Small intestine (tissue), 16 donors: ENCODE measurements around the gene COX17. TPM values are rescaled to one million over a fixed set of nuclear protein-coding genes. Genes with fewer than 3 reads are reported as not detected.
A peak's percentile ranks its signal among the peaks of the same experiment; 100 is the strongest.

Experiments used
- DNase-seq, 2 donors: peaks; one replicate each; pipeline versions ENCODE4 v3.0.0 to v3.0.0-alpha.2; 2013
- FAIRE-seq: peaks from 2 replicates; lab custom pipeline; 2012; peaks lifted over from hg19 to GRCh38; lab: Jason Lieb, UNC
- H3K27ac ChIP-seq, 3 donors: one replicate each; pipeline ENCODE4 v1.5.1; 2013; ENCODE audit warnings: low read length in 2 of 3, mild to moderate bottlenecking in 2 of 3, control low read depth in 1 of 3, inconsistent platforms in 1 of 3, low read depth in 1 of 3, moderate library complexity in 1 of 3
- H3K27me3 ChIP-seq, 3 donors: one replicate each; pipeline ENCODE4 v1.6.1; 2013; ENCODE audit warnings: low read length in 3 of 3, inconsistent platforms in 1 of 3; ENCODE audit not compliant: control insufficient read depth in 3 of 3, insufficient read depth in 3 of 3
- H3K36me3 ChIP-seq, 3 donors: one replicate each; pipeline ENCODE4 v1.6.1; 2013; ENCODE audit warnings: low read length in 3 of 3, inconsistent platforms in 1 of 3, low read depth in 1 of 3, mild to moderate bottlenecking in 1 of 3, moderate library complexity in 1 of 3; ENCODE audit not compliant: control insufficient read depth in 3 of 3, insufficient read depth in 2 of 3
- H3K4me1 ChIP-seq, 3 donors: one replicate each; pipeline ENCODE4 v1.6.1; 2013; ENCODE audit warnings: low read length in 2 of 3, inconsistent platforms in 1 of 3, low read depth in 1 of 3, mild to moderate bottlenecking in 1 of 3, moderate library complexity in 1 of 3; ENCODE audit not compliant: control insufficient read depth in 3 of 3, insufficient read depth in 2 of 3
- H3K4me3 ChIP-seq, 3 donors: one replicate each; pipeline ENCODE4 v1.5.1; 2013; ENCODE audit warnings: low read length in 3 of 3, control low read depth in 1 of 3, inconsistent platforms in 1 of 3, low read depth in 1 of 3, mild to moderate bottlenecking in 1 of 3, moderate library complexity in 1 of 3
- H3K9me3 ChIP-seq, 2 donors: one replicate each; pipeline ENCODE4 v1.6.1; 2013; ENCODE audit warnings: low read depth in 1 of 2, low read length in 1 of 2; ENCODE audit not compliant: control insufficient read depth in 2 of 2, insufficient read depth in 1 of 2
- WGBS, 3 donors: extraction: QIAGEN DNeasy Blood & Tissue Kit; methylation state at CpG; one replicate each; pipeline ENCODE4 v1.1.7; 2013; 5-methylcytosine and 5-hydroxymethylcytosine counted together
- long read RNA-seq, 10 donors: transcript quantifications; one replicate each; lab custom pipeline, GENCODE V29; 2026
- polyA plus RNA-seq, 4 donors: library from polyadenylated mRNA; stranded (reverse) in 3 of 4; unstranded in 1 of 4; fragments of 200-250 nt in 3 of 4; fragments of 120-200 nt in 1 of 4; gene quantifications; one replicate each; pipeline versions ENCODE4 v1.2.1 to v1.2.3, GENCODE V29; 2013
- donor health status: healthy with polysubstance abuse.
- donor health status: control.
- donor health status: control.
- donor health status: Bipolar disorder and iron deficiency.
- donor health status: healthy.

COX17 gene
- polyA plus RNA-seq: 100 to 1,000 TPM in 3 of 4 donors, 10 to 100 TPM in 1; 65.8 to 313 (median 161) TPM
- long read RNA-seq, donor 1: 0 reads
- long read RNA-seq, donor 2, transcript COX17-201 (3 exons, 684 nt): major isoform, 45 of 46 reads
- long read RNA-seq, donor 2, partial matches to known transcripts: 0 of 46 reads
- long read RNA-seq, donor 2, other reads (novel, unspliced or antisense): 0 of 46 reads
- long read RNA-seq, donor 3, transcript COX17-201 (3 exons, 684 nt): major isoform, 47 of 48 reads
- long read RNA-seq, donor 3, partial matches to known transcripts: 0 of 48 reads
- long read RNA-seq, donor 3, other reads (novel, unspliced or antisense): 0 of 48 reads
- long read RNA-seq, donor 4, transcript COX17-201 (3 exons, 684 nt): major isoform, 5 of 5 reads
- long read RNA-seq, donor 4, partial matches to known transcripts: 0 of 5 reads
- long read RNA-seq, donor 4, other reads (novel, unspliced or antisense): 0 of 5 reads
- long read RNA-seq, donor 5, transcript COX17-201 (3 exons, 684 nt): major isoform, 34 of 38 reads
- long read RNA-seq, donor 5, partial matches to known transcripts: 0 of 38 reads
- long read RNA-seq, donor 5, other reads (novel, unspliced or antisense): 0 of 38 reads
- long read RNA-seq, donor 6, transcript COX17-201 (3 exons, 684 nt): major isoform, 58 of 61 reads
- long read RNA-seq, donor 6, partial matches to known transcripts: 0 of 61 reads
- long read RNA-seq, donor 6, other reads (novel, unspliced or antisense): 0 of 61 reads
- long read RNA-seq, donor 7: 0 reads
- long read RNA-seq, donor 8, transcript COX17-201 (3 exons, 684 nt): major isoform, 6 of 6 reads
- long read RNA-seq, donor 8, partial matches to known transcripts: 0 of 6 reads
- long read RNA-seq, donor 8, other reads (novel, unspliced or antisense): 0 of 6 reads
- long read RNA-seq, donor 9, transcript COX17-201 (3 exons, 684 nt): major isoform, 9 of 9 reads
- long read RNA-seq, donor 9, partial matches to known transcripts: 0 of 9 reads
- long read RNA-seq, donor 9, other reads (novel, unspliced or antisense): 0 of 9 reads
- long read RNA-seq, donor 10, transcript COX17-201 (3 exons, 684 nt): major isoform, 79 of 85 reads
- long read RNA-seq, donor 10, partial matches to known transcripts: 0 of 85 reads
- long read RNA-seq, donor 10, other reads (novel, unspliced or antisense): 0 of 85 reads

- Histone ChIP-seq H3K27me3 (no peaks in the 10 kb centered on the region), H3K9me3 (no peaks in the 10 kb centered on the region), H3K27ac (peak within 1 kb of the TSS; percentile 88 to 94 (median 92)), H3K36me3 (peaks cover 0 to 11% (median 5%) of the 10 kb centered on the region in 3 donors), H3K4me3 (peak within 1 kb of the TSS; percentile 50 to 73 (median 61)), H3K4me1 (peaks cover 0 to 21% (median 7%) of the 10 kb centered on the region in 3 donors)
- DNase-seq: peak; percentile 98 to 100
- FAIRE-seq: no peak
- 0 to 1% (median 1%) methylated on average over 47 to 54 of the region's 54 CpGs for WGBS, 3 donors
These were observed at the start of gene COX17 for GRCh38 chr3:119676771-119677640. TSS of gene COX17 (minus strand) at chr3:119677406. CDS start at chr3:119677310, 96 bp downstream.

- Histone ChIP-seq H3K4me1 (no peaks in the 10 kb centered on the region), H3K9me3 (no peaks in the 10 kb centered on the region), H3K27ac (no peak overlapping the region), H3K4me3 (no peak overlapping the region), H3K36me3 (no peaks in the 10 kb centered on the region), H3K27me3 (no peaks in the 10 kb centered on the region)
- no peak for DNase-seq
- 49 to 63% (median 57%) methylated on average over 2 of the region's 2 CpGs for WGBS, 3 donors
- FAIRE-seq: no peak
These were observed 49.7 kb upstream of the COX17 start for GRCh38 chr3:119726909-119727308.

- peaks cover 0 to 3% (median 0%) of the 10 kb centered on the region in 3 donors for H3K4me1 ChIP-seq
- no peaks in the 10 kb centered on the region for H3K27me3 ChIP-seq
- no peak overlapping the region for H3K27ac ChIP-seq
- H3K36me3 ChIP-seq: no peaks in the 10 kb centered on the region
- FAIRE-seq (no peak), DNase-seq (no peak)
- WGBS, 3 donors: 39 to 76% (median 55%) methylated on average over 2 of the region's 2 CpGs
- H3K9me3 ChIP-seq: no peaks in the 10 kb centered on the region
- no peak overlapping the region for H3K4me3 ChIP-seq
These were observed 45.8 kb upstream of the COX17 start for GRCh38 chr3:119723022-119723421.

- H3K27ac ChIP-seq: peak overlapping the region in 2 of 3 donors; percentile 52 to 57
- DNase-seq (peak in 1 of 2 donors; percentile 30), FAIRE-seq (no peak)
- WGBS, 3 donors: 40 to 67% (median 53%) methylated on average over 5 of the region's 5 CpGs
- no peaks in the 10 kb centered on the region for H3K9me3 ChIP-seq
- H3K4me3 ChIP-seq: no peak overlapping the region
- H3K36me3 ChIP-seq: no peaks in the 10 kb centered on the region
- no peaks in the 10 kb centered on the region for H3K27me3 ChIP-seq
- H3K4me1 ChIP-seq: peaks cover 0 to 18% (median 2%) of the 10 kb centered on the region in 3 donors
These were observed 40.3 kb upstream of the COX17 start for GRCh38 chr3:119717520-119717919.

- Histone ChIP-seq H3K27me3 (no peaks in the 10 kb centered on the region), H3K4me1 (peaks cover 0 to 18% (median 2%) of the 10 kb centered on the region in 3 donors), H3K9me3 (no peaks in the 10 kb centered on the region), H3K36me3 (no peaks in the 10 kb centered on the region), H3K27ac (peak overlapping the region in 2 of 3 donors; percentile 61 to 70), H3K4me3 (no peak overlapping the region)
- FAIRE-seq: no peak
- WGBS, 3 donors: 16 to 64% (median 33%) methylated on average over 3 of the region's 3 CpGs
- peak; percentile 94 to 97 for DNase-seq
These were observed 39.8 kb upstream of the COX17 start for GRCh38 chr3:119716998-119717397.

GRCh38 chr3:119715105-119715504 lies 37.9 kb upstream of the COX17 start:
- Histone ChIP-seq H3K4me1 (peaks cover 0 to 18% (median 2%) of the 10 kb centered on the region in 3 donors), H3K4me3 (no peak overlapping the region), H3K36me3 (no peaks in the 10 kb centered on the region), H3K27ac (no peak overlapping the region), H3K9me3 (no peaks in the 10 kb centered on the region), H3K27me3 (no peaks in the 10 kb centered on the region)
- WGBS, 3 donors: 86 to 92% (median 88%) methylated on average over 2 of the region's 2 CpGs
- DNase-seq: peak in 1 of 2 donors; percentile 20
- no peak for FAIRE-seq

GRCh38 chr3:119703820-119704531 lies 26.8 kb upstream of the COX17 start:
- FAIRE-seq: no peak
- Histone ChIP-seq H3K9me3 (no peaks in the 10 kb centered on the region), H3K4me1 (peaks cover 2 to 14% (median 3%) of the 10 kb centered on the region in 3 donors), H3K36me3 (no peaks in the 10 kb centered on the region), H3K27me3 (no peaks in the 10 kb centered on the region), H3K4me3 (peak overlapping the region in 1 of 3 donors; percentile 52), H3K27ac (no peak overlapping the region)
- WGBS, 3 donors: 68 to 75% (median 74%) methylated on average over 8 of the region's 8 CpGs
- no peak for DNase-seq
